Epidermal melanocyte (primary cell): ENCODE measurements around the gene GHR.
"Not testable (repeated sequence)": the region's sequence is repeated elsewhere in the genome, so short reads cannot be mapped to it uniquely, and the experiment has no call there.

ENCODE experiments used
- DNase-seq: peaks from one replicate; pipeline ENCODE4 v3.0.0; 2011; ENCODE audit warnings: low spot score; ENCODE audit not compliant: insufficient read length

GHR gene

DNA sequence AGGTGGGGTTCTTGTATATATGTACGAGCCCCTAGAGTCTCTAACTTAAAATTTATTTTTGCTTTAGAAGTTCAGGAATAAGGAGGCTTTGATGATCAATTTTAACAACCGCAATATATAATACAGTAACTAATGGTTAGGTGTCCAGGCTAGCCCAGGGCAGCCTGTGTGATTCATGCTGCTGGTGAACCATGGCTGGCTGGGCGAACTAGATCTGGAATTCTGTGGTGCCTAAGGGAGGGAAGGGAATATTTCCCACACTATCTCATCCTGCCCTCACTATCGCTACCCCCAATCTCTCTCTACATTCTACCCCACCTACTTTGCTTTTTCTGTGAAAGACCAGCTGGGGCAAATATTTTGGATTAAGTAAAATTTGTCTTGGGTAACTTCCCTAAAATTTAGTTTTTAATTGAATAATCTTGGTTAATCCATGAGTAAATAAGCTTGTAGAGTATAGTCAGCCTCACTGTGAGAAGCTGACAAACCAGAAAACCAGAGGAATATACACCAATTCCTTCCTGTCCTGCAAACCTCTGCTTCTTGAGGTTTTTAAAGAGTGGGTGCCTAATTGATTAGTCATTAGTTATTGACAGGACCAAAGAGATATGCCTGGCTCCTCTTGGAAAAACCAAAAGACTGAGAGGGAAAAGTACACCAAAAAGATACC lies 218.2 kb downstream of the GHR start:
- DNase-seq: no peak

DNA sequence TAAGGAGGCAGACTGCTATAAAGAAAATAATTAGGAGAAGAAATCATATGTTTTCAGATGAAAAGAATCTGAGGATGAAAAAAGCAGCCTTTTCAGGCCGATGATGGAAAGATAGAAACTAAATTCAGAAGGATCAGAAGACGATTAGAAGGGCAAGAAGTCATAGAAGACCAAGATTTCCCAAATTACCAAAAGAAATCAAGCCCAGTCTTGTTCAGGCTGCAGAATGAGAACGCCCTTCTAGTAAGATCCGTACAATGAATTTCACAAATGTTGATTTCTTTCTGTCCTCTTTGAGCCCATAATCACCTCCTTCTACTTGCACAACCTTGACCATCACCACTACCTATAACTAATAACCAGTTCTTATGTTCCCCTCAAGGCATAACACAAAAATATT lies 218.8 kb downstream of the GHR start:
- no peak for DNase-seq

DNA sequence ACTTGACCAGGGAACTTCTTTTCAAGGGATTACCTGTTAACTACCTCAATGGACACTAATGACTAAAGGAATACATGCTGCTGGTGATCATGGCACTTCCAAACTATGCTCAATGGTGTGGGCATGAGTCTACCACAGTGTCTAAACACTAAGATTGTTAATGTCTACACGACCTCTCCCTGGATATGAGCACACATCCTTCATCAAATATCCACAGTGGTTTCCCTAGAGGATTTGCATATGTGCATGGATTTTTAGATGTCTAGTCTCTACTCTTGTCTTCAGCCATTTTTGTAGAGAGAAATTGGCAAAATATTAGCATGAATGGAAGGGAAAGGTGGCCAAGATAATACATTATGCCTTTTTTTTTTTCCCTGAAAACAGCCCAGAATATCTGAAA lies 220.1 kb downstream of the GHR start:
- no peak for DNase-seq

DNA sequence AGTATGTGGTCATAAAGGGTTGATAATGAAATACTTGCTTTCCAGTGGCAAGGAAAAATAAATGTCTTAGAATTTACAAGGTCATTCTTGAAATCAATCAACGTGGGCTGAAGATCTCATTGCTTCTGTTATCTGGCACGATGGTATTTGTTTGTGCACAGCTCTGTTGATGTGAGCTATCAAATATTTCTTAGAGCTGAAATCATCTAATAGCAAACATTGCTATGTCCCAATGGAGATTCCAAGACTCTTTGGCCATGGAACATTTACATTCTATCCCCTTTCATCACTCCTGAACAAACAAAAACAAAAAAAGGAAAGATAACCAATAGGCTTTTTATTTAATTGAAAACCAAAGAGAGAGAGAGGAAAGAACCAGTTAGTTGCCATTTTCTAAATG lies 221.9 kb downstream of the GHR start:
- no peak for DNase-seq

DNA sequence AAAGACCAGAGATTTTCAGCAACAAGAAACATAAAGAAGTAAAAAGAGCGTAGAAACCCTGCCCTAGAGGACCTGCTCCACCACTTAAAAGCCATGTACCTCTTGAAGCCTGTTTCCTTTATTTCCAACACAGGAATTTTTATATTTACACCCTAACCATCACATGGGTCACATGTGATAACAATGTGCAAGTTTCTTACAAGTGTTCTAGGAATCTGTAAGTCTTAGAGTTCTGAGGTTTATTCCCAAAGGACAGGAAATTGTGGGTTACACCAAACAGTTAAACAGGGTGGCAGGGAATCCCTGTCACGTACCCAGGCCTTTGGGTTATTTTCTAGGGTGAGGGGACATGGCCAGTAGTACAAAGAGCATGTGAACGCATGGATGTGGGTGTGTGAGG lies 224.8 kb downstream of the GHR start:
- no peak for DNase-seq

DNA sequence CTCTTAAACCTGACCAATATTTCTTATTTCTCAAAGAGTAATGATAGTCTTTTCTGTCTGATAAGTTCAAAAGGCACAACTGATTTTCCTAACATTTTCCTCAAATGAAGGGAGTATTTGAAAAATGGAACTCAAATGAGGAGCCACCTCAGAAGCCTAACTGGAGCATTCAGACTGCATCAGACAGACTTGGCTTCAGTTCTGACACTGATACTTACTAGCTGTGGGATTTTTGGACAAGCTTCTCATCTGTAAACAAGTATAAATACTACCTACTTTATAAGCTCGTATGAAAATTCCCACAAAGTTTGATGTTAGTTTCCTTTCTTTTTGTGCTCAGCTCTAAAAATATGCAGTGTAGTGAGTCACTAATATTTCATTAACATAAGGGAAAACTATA lies 225.7 kb downstream of the GHR start:
- DNase-seq: no peak

DNA sequence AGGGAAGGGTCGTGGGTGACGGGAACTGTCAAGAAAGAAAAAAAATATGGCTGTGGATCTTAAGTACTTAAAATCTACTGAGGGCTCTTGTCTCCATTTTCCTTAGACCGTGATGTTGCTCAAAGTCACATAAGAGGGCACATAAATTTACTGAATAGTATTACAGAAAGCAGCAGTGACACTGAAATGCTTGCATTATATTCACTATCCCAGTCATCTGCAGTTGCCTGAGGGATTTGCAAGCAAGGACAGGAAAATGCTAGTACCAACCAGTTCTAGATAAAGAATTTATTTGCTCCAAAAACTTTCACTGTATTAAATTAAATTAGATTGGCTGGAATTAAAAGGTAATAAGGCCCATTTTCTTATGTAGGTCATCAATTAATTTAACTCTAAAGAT lies 226.8 kb downstream of the GHR start:
- DNase-seq: no peak

DNA sequence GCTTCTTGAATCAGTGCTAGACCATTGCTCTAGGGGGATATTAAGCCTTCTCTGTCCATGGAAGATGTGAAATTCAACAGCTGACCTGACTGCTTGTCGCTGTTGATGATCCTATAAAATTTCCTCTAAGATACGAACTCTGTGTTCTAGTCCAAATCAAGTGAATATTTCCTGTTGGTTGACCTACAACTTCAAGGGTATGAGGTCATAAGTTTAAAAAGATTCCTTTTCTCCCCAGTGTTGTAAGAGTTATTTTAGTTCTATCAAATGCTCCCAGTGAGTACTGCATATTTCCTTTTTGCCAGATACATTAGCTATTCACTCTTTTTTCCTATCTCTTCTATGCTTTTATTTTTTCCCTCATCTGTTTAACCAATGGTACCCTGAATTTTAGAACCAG lies 230.5 kb downstream of the GHR start:
- DNase-seq: no peak

DNA sequence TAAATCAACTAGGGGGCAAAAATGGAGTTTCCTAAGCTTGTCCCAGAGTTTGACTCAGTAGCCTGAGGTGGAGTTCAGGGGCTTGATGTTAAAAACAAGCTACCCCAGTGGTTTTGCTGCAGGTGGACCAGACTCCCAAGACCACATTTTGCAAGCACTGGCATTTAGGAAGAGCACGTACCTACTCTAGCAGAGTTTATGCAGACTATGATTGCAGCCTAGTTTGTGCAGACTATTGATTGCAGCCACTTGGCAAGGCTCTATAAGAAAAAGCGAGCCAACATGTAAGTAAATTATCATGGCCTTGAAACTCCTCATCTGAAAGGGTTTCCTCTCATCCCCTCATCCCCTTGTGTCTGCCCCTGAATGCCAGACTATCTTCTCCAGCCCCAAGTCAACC lies 231.4 kb downstream of the GHR start:
- DNase-seq: no peak

DNA sequence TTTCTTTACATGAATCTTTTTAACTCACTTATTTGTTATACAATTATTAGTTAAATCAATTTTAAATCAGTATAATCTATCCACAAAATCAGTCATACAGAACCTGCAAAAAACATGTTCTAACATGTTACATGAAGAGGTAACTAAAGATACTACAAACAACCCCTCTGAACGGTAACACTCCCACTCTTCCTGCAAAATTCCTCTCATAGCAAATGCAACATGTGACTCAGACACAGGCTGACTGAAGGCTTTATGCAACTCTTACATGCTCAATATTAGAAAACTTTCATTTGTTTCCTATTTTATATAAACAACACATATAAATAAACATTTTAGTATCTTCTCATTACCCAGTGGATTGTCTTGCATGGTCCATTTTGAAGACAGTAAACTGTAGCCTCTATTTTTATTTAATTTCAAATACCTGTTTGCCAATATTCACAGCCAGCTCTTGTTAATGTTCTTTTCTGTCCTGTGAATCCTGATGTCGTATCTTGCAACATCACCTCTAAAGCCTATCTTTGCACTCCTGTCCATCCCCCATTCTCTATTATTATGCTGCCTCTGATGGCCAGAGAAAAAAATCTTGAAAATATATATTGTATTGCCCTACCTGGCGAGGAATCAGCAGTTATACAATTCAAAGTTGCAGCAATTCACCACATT lies 232.9 kb downstream of the GHR start:
- DNase-seq: no peak

DNA sequence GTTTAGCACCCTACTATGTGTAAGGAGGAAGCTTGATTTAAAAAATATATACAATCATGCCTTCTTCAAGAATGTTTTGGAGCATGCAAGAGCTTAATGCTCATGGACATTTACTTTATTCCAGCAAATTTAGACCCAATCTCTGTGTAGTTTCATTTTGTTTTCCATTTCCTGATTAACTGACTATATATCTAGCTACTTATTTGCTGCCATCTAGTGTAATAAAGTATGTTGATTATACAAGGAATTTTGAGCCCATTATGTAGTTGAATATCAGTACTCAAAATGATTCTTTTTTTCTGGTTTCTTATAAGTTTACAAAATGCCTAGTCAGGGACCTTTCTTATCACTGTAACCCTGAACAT lies 233.4 kb downstream of the GHR start:
- no peak for DNase-seq

DNA sequence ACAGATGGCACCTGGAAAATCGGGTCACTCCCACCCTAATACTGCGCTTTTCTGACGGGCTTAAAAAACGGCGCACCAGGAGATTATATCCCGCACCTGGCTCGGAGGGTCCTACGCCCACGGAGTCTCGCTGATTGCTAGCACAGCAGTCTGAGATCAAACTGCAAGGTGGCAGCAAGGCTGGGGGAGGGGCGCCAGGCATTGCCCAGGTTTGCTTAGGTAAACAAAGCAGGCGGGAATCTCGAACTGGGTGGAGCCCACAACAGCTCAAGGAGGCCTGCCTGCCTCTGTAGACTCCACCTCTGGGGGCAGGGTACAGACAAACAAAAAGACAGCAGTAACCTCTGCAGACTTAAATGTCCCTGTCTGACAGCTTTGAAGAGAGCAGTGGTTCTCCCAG lies 236.6 kb downstream of the GHR start:
- not testable (repeated sequence) for DNase-seq

DNA sequence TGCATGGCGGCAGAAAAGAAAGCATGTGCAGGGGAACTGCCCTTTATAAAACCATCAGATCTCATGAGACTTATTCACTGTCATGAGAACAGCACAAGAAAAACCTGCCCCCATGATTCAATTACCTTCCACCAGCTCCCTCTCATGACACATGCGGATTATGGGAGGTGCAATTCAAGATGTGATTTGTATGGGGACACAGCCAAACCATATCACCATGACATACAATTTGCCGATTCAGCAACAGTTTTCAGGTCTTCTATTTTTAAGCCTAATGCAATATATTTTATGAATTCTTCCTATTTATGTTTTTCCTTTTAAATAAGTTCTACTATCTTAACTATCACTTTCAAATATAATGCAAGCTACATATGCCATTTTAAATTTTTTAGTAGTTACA lies 242.6 kb downstream of the GHR start:
- DNase-seq: no peak

DNA sequence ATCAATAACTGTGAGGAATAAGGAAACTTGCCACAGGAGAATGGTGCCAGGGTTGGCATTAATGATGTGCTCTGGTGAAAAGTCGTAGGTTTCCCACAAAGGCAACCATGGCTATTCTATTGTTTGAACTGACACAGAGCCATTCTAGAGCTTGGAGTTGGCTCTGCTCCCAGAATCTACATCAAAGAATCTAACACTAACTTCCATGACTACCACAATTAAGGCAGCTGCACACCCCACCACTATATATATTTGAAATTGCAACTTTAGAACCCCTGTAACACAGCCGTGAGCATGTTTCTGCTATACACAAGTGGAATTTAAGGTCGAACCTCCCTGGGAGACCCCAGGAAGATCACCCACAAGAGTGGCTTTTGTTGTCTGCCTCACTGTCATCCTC lies 243.6 kb downstream of the GHR start:
- no peak for DNase-seq

DNA sequence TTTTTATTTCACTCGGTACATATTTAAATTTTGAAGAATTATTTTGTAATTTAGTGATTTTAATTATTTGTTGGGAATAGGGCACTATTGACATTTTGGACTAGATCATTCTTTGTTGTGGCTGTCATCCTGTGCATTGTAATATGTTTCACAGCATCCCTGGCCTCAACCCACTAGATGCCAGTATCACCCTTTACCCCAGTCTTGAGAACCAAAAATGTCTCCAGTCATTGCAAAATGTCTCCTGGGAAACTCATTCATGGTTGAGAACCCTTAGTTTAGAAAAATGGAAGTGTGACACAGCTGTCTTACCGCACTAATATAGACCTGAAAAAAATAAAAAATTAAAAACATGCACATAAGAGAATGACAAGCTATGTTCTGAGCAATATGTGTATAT lies 245.0 kb downstream of the GHR start:
- no peak for DNase-seq

DNA sequence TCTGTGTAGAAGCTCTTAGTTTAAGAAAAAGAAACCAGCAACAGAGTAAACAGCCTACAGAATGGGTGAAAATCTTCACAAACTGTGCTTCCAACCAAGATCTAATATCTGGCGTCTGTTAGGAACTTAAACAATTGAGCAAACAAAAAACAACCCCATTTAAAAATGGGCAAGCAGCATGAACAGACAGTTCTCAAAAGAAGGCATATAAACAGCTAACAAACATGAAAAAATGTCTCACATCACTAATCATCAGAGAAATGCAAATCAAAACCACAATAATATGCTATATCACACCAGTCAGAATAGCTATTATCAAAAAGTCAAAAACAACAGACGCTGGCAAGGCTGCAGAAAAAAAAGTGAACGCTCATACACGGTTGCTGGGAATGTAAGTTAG lies 249.7 kb downstream of the GHR start:
- DNase-seq: no peak

DNA sequence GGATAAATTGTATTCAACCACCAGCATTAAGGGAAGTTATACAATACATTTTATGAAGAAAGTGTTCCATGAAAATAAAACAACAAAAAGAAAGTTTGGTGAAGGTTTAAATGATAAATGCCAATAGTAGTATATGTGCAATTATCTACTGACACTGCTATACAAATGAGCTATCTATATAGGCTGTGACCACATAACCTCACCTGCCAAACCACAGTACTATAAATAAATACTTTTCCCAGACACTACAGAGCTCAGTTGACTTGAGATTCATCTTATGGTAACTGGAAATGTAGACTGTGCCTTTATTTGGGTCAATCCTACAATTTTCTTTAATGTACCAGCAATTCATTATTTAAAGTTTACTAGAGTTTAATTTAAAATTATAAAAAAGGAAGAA lies 252.4 kb downstream of the GHR start:
- DNase-seq: no peak

DNA sequence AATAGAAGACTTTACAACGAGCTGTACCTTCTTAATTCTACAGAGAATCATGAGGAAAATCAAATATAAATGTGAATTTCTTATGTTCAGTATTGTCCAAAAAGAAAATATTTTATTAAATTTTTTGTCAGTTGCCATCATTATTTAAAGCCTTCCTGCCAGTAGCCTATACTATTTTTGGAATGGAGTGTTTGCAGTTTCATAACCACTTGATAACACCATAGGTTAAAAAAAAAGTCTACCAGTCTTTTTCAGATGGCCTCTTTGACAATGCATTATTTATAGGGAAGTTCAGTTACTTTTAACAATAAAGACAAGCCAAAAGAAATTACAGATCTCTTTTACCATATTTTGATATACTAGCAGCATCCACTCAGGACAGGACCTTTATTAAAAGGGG lies 253.1 kb downstream of the GHR start:
- DNase-seq: no peak

DNA sequence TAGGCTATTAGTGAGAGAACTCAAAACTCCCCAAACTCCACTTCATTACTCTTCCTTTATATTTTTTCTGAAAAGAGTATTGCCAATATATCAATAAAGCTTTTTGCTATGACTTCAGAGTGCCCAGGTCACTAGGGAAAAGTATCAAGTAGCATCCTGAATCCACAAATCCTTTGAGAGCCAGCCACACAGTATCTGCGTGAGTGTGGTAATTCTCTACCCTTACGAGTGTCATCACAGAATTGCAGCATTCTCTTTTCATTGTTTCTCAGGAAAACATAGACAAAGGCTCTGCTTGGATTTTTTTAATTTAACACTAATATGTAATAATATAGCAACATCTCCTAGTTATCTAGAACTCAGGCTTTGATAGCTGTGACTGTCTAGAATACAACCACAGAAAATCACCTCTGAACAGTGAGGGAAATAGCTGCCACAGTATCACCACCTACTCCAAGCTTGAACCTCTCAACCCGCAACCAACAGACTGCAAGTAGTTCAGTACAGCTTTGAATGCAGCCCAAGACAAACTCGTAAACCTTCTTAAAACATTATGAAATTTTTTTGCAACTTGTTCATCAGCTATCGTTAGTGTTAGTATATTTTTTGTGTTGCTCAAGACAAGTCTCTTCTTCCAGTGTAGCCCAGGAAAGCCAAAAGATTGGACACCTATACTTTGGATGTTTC lies 254.1 kb downstream of the GHR start:
- no peak for DNase-seq

DNA sequence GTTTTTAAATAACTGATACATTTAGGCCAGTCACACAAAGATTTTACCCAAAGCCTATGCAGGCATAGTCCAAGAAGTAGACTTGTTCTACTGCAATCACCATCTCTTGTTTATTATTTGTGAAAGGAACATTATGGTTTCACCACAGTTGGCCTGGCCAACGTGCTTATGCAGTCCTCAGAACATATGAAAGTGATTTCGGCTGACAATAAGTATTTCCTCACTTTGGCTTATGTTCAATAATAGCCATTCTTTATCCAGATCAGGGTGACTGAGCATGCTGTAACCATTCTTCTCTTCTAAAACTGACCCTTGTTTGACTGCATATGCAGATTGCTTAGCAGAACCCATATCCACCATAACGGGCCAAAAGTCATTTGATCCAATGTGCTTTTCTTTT lies 256.8 kb downstream of the GHR start:
- peak; percentile 63 for DNase-seq

DNA sequence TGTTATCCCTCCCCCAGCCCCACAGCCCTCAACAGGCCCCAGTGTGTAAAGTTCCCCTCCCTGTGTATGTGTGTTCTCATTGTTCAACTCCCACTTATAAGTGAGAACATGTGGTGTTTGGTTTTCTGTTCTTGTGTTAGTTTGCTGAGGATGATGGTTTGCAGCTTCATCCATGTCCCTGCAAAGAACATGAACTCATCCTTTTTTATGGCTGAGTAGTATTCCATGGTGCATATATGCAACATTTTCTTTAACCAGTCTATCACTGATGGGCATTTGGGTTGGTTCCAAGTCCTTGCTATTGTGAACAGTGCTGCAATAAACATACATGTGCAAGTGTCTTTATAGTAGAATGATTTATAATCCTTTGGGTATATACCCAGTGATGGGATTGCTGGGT lies 261.8 kb downstream of the GHR start:
- DNase-seq: not testable (repeated sequence)

DNA sequence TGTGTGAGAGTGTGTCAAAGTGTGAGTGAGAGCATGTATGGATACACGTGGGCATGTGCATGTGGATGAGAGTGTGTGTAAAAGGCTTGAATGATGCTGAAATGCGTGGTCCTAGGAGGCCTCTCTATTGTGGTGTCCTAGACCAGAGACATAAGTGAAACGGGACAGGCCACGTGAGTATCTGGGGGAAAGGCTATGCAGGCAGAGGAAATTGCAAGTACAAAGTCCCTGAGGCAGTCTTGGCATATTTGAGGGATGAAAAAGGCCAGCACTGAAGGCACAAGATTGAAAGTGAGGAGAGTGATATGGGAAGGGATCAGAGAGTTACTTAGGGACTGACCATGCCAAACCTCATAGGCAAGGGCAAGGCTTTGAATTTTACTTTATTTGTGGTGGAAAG lies 266.2 kb downstream of the GHR start:
- DNase-seq: no peak

DNA sequence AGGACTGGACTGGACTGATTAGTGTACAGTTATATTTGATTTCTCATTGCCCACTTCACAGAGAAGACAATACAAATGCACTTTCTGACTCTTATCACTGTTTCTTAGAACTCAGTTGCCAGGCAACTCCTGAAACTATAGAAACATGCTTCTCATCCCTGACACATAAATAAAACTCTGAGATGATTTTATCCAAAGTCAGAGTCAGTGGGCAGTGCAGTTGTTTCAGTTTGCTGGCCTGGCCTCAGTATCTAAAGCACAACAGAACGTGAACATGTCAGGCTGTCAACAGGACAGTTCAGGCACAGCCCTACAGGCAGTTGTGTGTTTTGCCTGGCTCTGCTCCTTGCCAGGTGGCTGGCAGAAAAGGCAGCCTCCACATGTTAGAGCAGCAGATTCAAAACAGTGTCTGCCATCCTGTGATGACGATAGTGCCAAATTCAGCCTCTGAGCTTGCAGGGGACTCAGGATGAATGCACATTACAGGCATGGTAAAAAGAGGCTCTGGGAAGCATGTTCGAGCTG lies 268.2 kb downstream of the GHR start:
- no peak for DNase-seq
